Upper lobe of left lung (tissue), 6 donors: Measurements from ENCODE around the gene UBE4B. TPM values are rescaled to one million over a fixed set of nuclear protein-coding genes. Genes with fewer than 3 reads are reported as not detected.

Source experiments
- ATAC-seq, 2 donors: fragments of 200-7000 bp; cut with Tn5 transposase; one replicate each; pipeline ENCODE4 v1.9.1; 2022; ENCODE audit warnings: mild to moderate bottlenecking in 2 of 2, moderate library complexity in 2 of 2; ENCODE audit not compliant: low FRiP score in 2 of 2
- DNase-seq, 2 donors: peaks; one replicate each; pipeline ENCODE4 v3.0.0-alpha.2; 2019 to 2020
- H3K27ac ChIP-seq, 4 donors: fragments of 200-600 bp; sonication (generic); one replicate each; pipeline ENCODE4 v1.5.1; 2016 to 2019
- H3K27me3 ChIP-seq, 4 donors: fragments of 200-600 bp; sonication (generic); one replicate each; pipeline ENCODE4 v1.5.1; 2017 to 2019
- H3K36me3 ChIP-seq, 4 donors: fragments of 200-600 bp; sonication (generic); one replicate each; pipeline ENCODE4 v1.5.1; 2016 to 2019
- H3K4me1 ChIP-seq, 4 donors: fragments of 200-600 bp; sonication (generic); one replicate each; pipeline ENCODE4 v1.5.1; 2018 to 2019
- H3K4me3 ChIP-seq, 4 donors: fragments of 200-600 bp; sonication (generic); one replicate each; pipeline ENCODE4 v1.5.1; 2017 to 2019; ENCODE audit warnings: mild to moderate bottlenecking in 2 of 4, moderate library complexity in 1 of 4
- H3K9me3 ChIP-seq, 4 donors: fragments of 200-600 bp; sonication (generic); one replicate each; pipeline ENCODE4 v1.5.1; 2018 to 2019
- CTCF ChIP-seq, 6 experiments: fragments of 450-650 bp in 4 of 6; fragments of 200-600 bp in 2 of 6; sonication (generic) in 2 of 6; IDR thresholded peaks; one replicate each; pipeline ENCODE4 v1.5.1; 2016 to 2019; ENCODE audit warnings: antibody characterized with exemption in 6 of 6
- EP300 ChIP-seq, 4 donors: sonication (generic); formaldehyde crosslinking; IDR thresholded peaks; one replicate each; pipeline ENCODE4 v1.5.1; 2017; ENCODE audit warnings: antibody characterized with exemption in 4 of 4, control low read depth in 2 of 4
- POLR2A ChIP-seq, 4 donors: fragments of 450-650 bp; IDR thresholded peaks; one replicate each; pipeline ENCODE4 v1.5.1; 2016 to 2017; ENCODE audit warnings: antibody characterized with exemption in 4 of 4, mild to moderate bottlenecking in 2 of 4
- POLR2AphosphoS5 ChIP-seq, 2 donors: sonication (generic); formaldehyde crosslinking; IDR thresholded peaks; one replicate each; pipeline ENCODE4 v1.5.1; 2017; ENCODE audit warnings: antibody characterized with exemption in 2 of 2
- WGBS, 2 donors: methylation state at CpG; one replicate each; pipeline ENCODE4 v1.1.5; 2017 to 2018; 5-methylcytosine and 5-hydroxymethylcytosine counted together
- total RNA-seq, 6 donors: library from RNA; depleted of rRNA in 4 of 6; stranded (reverse); fragments of >200 nt in 4 of 6; gene quantifications; one replicate each; pipeline versions ENCODE4 v1.1.0 to v1.2.1, GENCODE V29; 2016 to 2021
- donor health status: DM: no; HTN: no; CAD: no; lungs with moderate emphysema.
- donor health status: DM: no; HTN: yes; CAD: no; lungs with severe emphysema.

The UBE4B gene
- total RNA-seq, 6 donors from 2014 or later: 24.5 to 83.8 (median 42.8) TPM

- no peak for TF ChIP-seq POLR2AphosphoS5 (IDR thresholded peaks at IDR 0.05)
- TF ChIP-seq EP300 (IDR thresholded peaks at IDR 0.05): no peak
- TF ChIP-seq CTCF (IDR thresholded peaks at IDR 0.05): no peak
- TF ChIP-seq POLR2A (IDR thresholded peaks at IDR 0.05): no peak
- H3K36me3 ChIP-seq: peaks cover 9 to 49% (median 27%) of the 10 kb centered on the region in 4 donors
- WGBS, 2 donors: 87 to 93% methylated on average over 23 of the region's 23 CpGs
Measured at GRCh38 chr1:10179406-10180091, 146.8 kb downstream of the UBE4B start.

GRCh38 chr1:10181154-10181553 lies 148.4 kb downstream of the UBE4B start:
- ATAC-seq (no peak), DNase-seq (no peak)
- WGBS, 2 donors: 90% methylated on average over 7 of the region's 7 CpGs
- Histone ChIP-seq H3K27ac (no peak overlapping the region), H3K4me3 (no peak overlapping the region), H3K4me1 (no peaks in the 10 kb centered on the region), H3K27me3 (no peaks in the 10 kb centered on the region), H3K9me3 (no peaks in the 10 kb centered on the region), H3K36me3 (peaks cover 6 to 43% (median 25%) of the 10 kb centered on the region in 4 donors)
- TF ChIP-seq EP300 (IDR thresholded peaks at IDR 0.05) (no peak), POLR2A (IDR thresholded peaks at IDR 0.05) (no peak), POLR2AphosphoS5 (IDR thresholded peaks at IDR 0.05) (no peak), CTCF (IDR thresholded peaks at IDR 0.05) (no peak)

More at GRCh38 chr1:10179406-10180091, 146.8 kb downstream of the UBE4B start:
- Histone ChIP-seq H3K4me1 (no peaks in the 10 kb centered on the region), H3K9me3 (no peaks in the 10 kb centered on the region), H3K4me3 (no peak overlapping the region), H3K27ac (no peak overlapping the region), H3K27me3 (no peaks in the 10 kb centered on the region)
- ATAC-seq (no peak), DNase-seq (peak in 1 of 2 donors; percentile 50)

GRCh38 chr1:10185759-10186158 lies 153.0 kb downstream of the UBE4B start:
- TF ChIP-seq EP300 (IDR thresholded peaks at IDR 0.05) (no peak), CTCF (IDR thresholded peaks at IDR 0.05) (no peak), POLR2A (IDR thresholded peaks at IDR 0.05) (no peak), POLR2AphosphoS5 (IDR thresholded peaks at IDR 0.05) (no peak)
- H3K4me3 ChIP-seq: no peak overlapping the region
- no peaks in the 10 kb centered on the region for H3K27me3 ChIP-seq
- WGBS, 2 donors: 91 to 94% methylated on average over 2 of the region's 2 CpGs
- H3K36me3 ChIP-seq: peaks cover 0 to 11% (median 5%) of the 10 kb centered on the region in 4 donors
- no peak overlapping the region for H3K27ac ChIP-seq
- H3K4me1 ChIP-seq: no peaks in the 10 kb centered on the region
- ATAC-seq: no peak
- no peak for DNase-seq
- no peaks in the 10 kb centered on the region for H3K9me3 ChIP-seq

GRCh38 chr1:10186331-10187025 lies 153.7 kb downstream of the UBE4B start:
- H3K9me3 ChIP-seq: no peaks in the 10 kb centered on the region
- H3K4me1 ChIP-seq: no peaks in the 10 kb centered on the region
- no peaks in the 10 kb centered on the region for H3K27me3 ChIP-seq
- H3K36me3 ChIP-seq: peaks cover 0 to 4% (median under 1%) of the 10 kb centered on the region in 4 donors
- ATAC-seq: no peak
- no peak for DNase-seq
- TF ChIP-seq POLR2AphosphoS5 (IDR thresholded peaks at IDR 0.05) (no peak), POLR2A (IDR thresholded peaks at IDR 0.05) (no peak), CTCF (IDR thresholded peaks at IDR 0.05) (no peak), EP300 (IDR thresholded peaks at IDR 0.05) (no peak)
- no peak overlapping the region for H3K27ac ChIP-seq
- 83 to 87% methylated on average over 11 to 12 of the region's 12 CpGs for WGBS, 2 donors
- H3K4me3 ChIP-seq: no peak overlapping the region
